Trophoblast cell (in vitro differentiated cells and primary cell): Measurements from ENCODE around the gene NUB1.

Source experiments
- DNase-seq, 2 donors: peaks; one replicate each; pipeline ENCODE4 v3.0.0-alpha.2; 2016
- H2AFZ ChIP-seq: 2 replicates; pipeline ENCODE4 v1.6.1; 2013; ENCODE audit warnings: low read length, moderate library complexity, mild to moderate bottlenecking; ENCODE audit not compliant: insufficient read depth, poor library complexity
- H2AK5ac ChIP-seq: 2 replicates; pipeline ENCODE4 v1.6.1; 2013; ENCODE audit warnings: mild to moderate bottlenecking, low read length
- H2BK120ac ChIP-seq: 2 replicates; pipeline ENCODE4 v1.6.1; 2013; ENCODE audit warnings: low read length, mild to moderate bottlenecking, moderate library complexity; ENCODE audit not compliant: insufficient read depth, poor library complexity
- H2BK12ac ChIP-seq: 2 replicates; pipeline ENCODE4 v1.6.1; 2013; ENCODE audit warnings: mild to moderate bottlenecking, low read length, moderate library complexity
- H2BK5ac ChIP-seq: 2 replicates; pipeline ENCODE4 v1.6.1; 2013; ENCODE audit warnings: low read length, low read depth, moderate library complexity, mild to moderate bottlenecking; ENCODE audit not compliant: poor library complexity
- H3K14ac ChIP-seq: 2 replicates; pipeline ENCODE4 v1.6.1; 2013; ENCODE audit warnings: mild to moderate bottlenecking, low read length
- H3K18ac ChIP-seq: 2 replicates; pipeline ENCODE4 v1.6.1; 2013; ENCODE audit warnings: mild to moderate bottlenecking, low read length
- H3K23ac ChIP-seq: 2 replicates; pipeline ENCODE4 v1.6.1; 2013; ENCODE audit warnings: low read length
- H3K27ac ChIP-seq: 2 replicates; pipeline ENCODE4 v1.5.1; 2013; ENCODE audit warnings: low read depth, mild to moderate bottlenecking, inconsistent platforms, low read length, moderate library complexity
- H3K27me3 ChIP-seq: 2 replicates; pipeline ENCODE4 v1.6.1; 2013; ENCODE audit warnings: inconsistent platforms, mild to moderate bottlenecking, low read length, moderate library complexity; ENCODE audit not compliant: insufficient read depth
- H3K36me3 ChIP-seq, 2 experiments: 1 replicate in 1 of 2; 2 replicates in 1 of 2; pipeline ENCODE4 v1.6.1; 2013; ENCODE audit warnings: low read length in 2 of 2, mild to moderate bottlenecking in 2 of 2, moderate library complexity in 1 of 2; ENCODE audit not compliant: insufficient read depth in 2 of 2, control insufficient read depth in 1 of 2
- H3K4ac ChIP-seq: 2 replicates; pipeline ENCODE4 v1.6.1; 2013; ENCODE audit warnings: low read depth, mild to moderate bottlenecking, low read length, moderate library complexity
- H3K4me1 ChIP-seq, 2 experiments: 1 replicate in 1 of 2; 2 replicates in 1 of 2; pipeline ENCODE4 v1.6.1; 2013; ENCODE audit warnings: low read length in 2 of 2, mild to moderate bottlenecking in 2 of 2, moderate library complexity in 1 of 2; ENCODE audit not compliant: insufficient read depth in 2 of 2, control insufficient read depth in 1 of 2
- H3K4me2 ChIP-seq: 2 replicates; pipeline ENCODE4 v1.6.1; 2013; ENCODE audit warnings: inconsistent platforms, mild to moderate bottlenecking, low read length, moderate library complexity
- H3K4me3 ChIP-seq: 2 replicates; pipeline ENCODE4 v1.5.1; 2013; ENCODE audit warnings: mild to moderate bottlenecking, low read depth, low read length, inconsistent platforms
- H3K79me1 ChIP-seq: one replicate; pipeline ENCODE4 v1.6.1; 2013; ENCODE audit warnings: low read length
- H3K79me2 ChIP-seq: 2 replicates; pipeline ENCODE4 v1.6.1; 2013; ENCODE audit warnings: low read length, mild to moderate bottlenecking; ENCODE audit not compliant: control insufficient read depth, insufficient read depth, poor library complexity
- H3K9ac ChIP-seq: 2 replicates; pipeline ENCODE4 v1.6.1; 2013; ENCODE audit warnings: mild to moderate bottlenecking, low read length
- H3K9me3 ChIP-seq: 2 replicates; pipeline ENCODE4 v1.6.1; 2013; ENCODE audit warnings: low read depth, mild to moderate bottlenecking, control low read depth, inconsistent platforms, low read length; ENCODE audit not compliant: insufficient read depth
- H4K12ac ChIP-seq: 2 replicates; pipeline ENCODE4 v1.6.1; 2013; ENCODE audit warnings: low read depth, mild to moderate bottlenecking, low read length, moderate library complexity
- H4K8ac ChIP-seq: 2 replicates; pipeline ENCODE4 v1.6.1; 2013; ENCODE audit warnings: low read depth, mild to moderate bottlenecking, low read length, moderate library complexity
- H4K91ac ChIP-seq: one replicate; pipeline ENCODE4 v1.6.1; 2013; ENCODE audit warnings: low read depth, mild to moderate bottlenecking, low read length, moderate library complexity
- WGBS: extraction: QIAGEN DNeasy Blood & Tissue Kit; methylation state at CpG from one replicate; pipeline ENCODE4 v1.1.7; 2013; ENCODE audit warnings: missing lambda C conversion rate; ENCODE audit not compliant: insufficient read length, insufficient coverage; ENCODE audit errors: extremely low coverage; 5-methylcytosine and 5-hydroxymethylcytosine counted together

NUB1 gene

GRCh38 chr7:151404216-151405011 is 62.8 kb downstream of the NUB1 start:
- Histone ChIP-seq H4K91ac (no peak overlapping the region), H3K79me2 (peaks cover 3% of the 10 kb centered on the region), H4K8ac (no peak overlapping the region), H2AK5ac (no peak overlapping the region), H3K9me3 (no peaks in the 10 kb centered on the region), H3K14ac (no peak overlapping the region), H2BK12ac (no peak overlapping the region), H3K4ac (no peak overlapping the region), H3K36me3 (peaks cover 0 to 4% of the 10 kb centered on the region in 2 experiments), H3K23ac (no peak overlapping the region), H3K4me2 (no peak overlapping the region), H3K18ac (no peak overlapping the region), H3K79me1 (peaks cover under 1% of the 10 kb centered on the region), H3K9ac (no peak overlapping the region), H2BK5ac (no peak overlapping the region), H3K4me3 (no peak overlapping the region), H2BK120ac (no peak overlapping the region), H3K27ac (no peak overlapping the region), H3K27me3 (no peaks in the 10 kb centered on the region), H4K12ac (no peak overlapping the region), H3K4me1 (peaks cover 17 to 18% of the 10 kb centered on the region in 2 experiments), H2AFZ (no peak overlapping the region)
- peak in 1 of 2 donors; percentile 66 for DNase-seq
- WGBS: no CpG with 5 or more reads among the region's 18 CpGs

GRCh38 chr7:151405056-151405455 is 63.4 kb downstream of the NUB1 start:
- no peak overlapping the region for H3K23ac ChIP-seq
- H2BK5ac ChIP-seq: no peak overlapping the region
- H3K36me3 ChIP-seq: peaks cover 0 to 4% of the 10 kb centered on the region in 2 experiments
- no peak overlapping the region for H4K12ac ChIP-seq
- H3K27me3 ChIP-seq: no peaks in the 10 kb centered on the region
- no peak overlapping the region for H2BK12ac ChIP-seq
- H4K91ac ChIP-seq: no peak overlapping the region
- peaks cover 20 to 21% of the 10 kb centered on the region in 2 experiments for H3K4me1 ChIP-seq
- no peak overlapping the region for H3K27ac ChIP-seq
- WGBS: no CpG with 5 or more reads among the region's 9 CpGs
- H4K8ac ChIP-seq: no peak overlapping the region
- no peak overlapping the region for H3K4me3 ChIP-seq
- H3K4ac ChIP-seq: no peak overlapping the region
- DNase-seq: no peak
- no peak overlapping the region for H2BK120ac ChIP-seq
- H3K14ac ChIP-seq: no peak overlapping the region
- H3K79me1 ChIP-seq: peaks cover 6% of the 10 kb centered on the region
- no peaks in the 10 kb centered on the region for H3K9me3 ChIP-seq
- H3K4me2 ChIP-seq: no peak overlapping the region
- no peak overlapping the region for H2AFZ ChIP-seq
- H3K9ac ChIP-seq: no peak overlapping the region
- H2AK5ac ChIP-seq: no peak overlapping the region
- H3K18ac ChIP-seq: no peak overlapping the region
- H3K79me2 ChIP-seq: peaks cover 8% of the 10 kb centered on the region

- Histone ChIP-seq H3K27me3 (no peaks in the 10 kb centered on the region), H3K23ac (no peak overlapping the region), H2AK5ac (no peak overlapping the region), H3K14ac (no peak overlapping the region), H2AFZ (no peak overlapping the region), H4K8ac (no peak overlapping the region), H4K12ac (no peak overlapping the region), H3K9me3 (no peaks in the 10 kb centered on the region), H3K18ac (no peak overlapping the region), H3K4me3 (no peak overlapping the region), H2BK120ac (no peak overlapping the region), H2BK5ac (no peak overlapping the region), H2BK12ac (no peak overlapping the region), H3K79me1 (peaks cover 11% of the 10 kb centered on the region), H3K27ac (no peak overlapping the region), H3K4me2 (no peak overlapping the region), H3K4me1 (peaks cover 20 to 21% of the 10 kb centered on the region in 2 experiments), H4K91ac (no peak overlapping the region), H3K9ac (no peak overlapping the region), H3K36me3 (peaks cover 0 to 4% of the 10 kb centered on the region in 2 experiments), H3K4ac (no peak overlapping the region), H3K79me2 (peaks cover 12% of the 10 kb centered on the region)
- no CpG with 5 or more reads among the region's 10 CpGs for WGBS
- DNase-seq: no peak
Observed at GRCh38 chr7:151405588-151405987, 64.0 kb downstream of the NUB1 start.

GRCh38 chr7:151406051-151406875 is 64.7 kb downstream of the NUB1 start:
- H3K79me1 ChIP-seq: peaks cover 11% of the 10 kb centered on the region
- no peak overlapping the region for H2BK120ac ChIP-seq
- H3K27me3 ChIP-seq: no peaks in the 10 kb centered on the region
- H3K18ac ChIP-seq: no peak overlapping the region
- H2AK5ac ChIP-seq: no peak overlapping the region
- no CpG with 5 or more reads among the region's 24 CpGs for WGBS
- peaks cover 0 to 4% of the 10 kb centered on the region in 2 experiments for H3K36me3 ChIP-seq
- H3K9ac ChIP-seq: no peak overlapping the region
- no peak for DNase-seq
- H3K4me2 ChIP-seq: no peak overlapping the region
- no peak overlapping the region for H3K23ac ChIP-seq
- H3K27ac ChIP-seq: no peak overlapping the region
- no peaks in the 10 kb centered on the region for H3K9me3 ChIP-seq
- peaks cover 12% of the 10 kb centered on the region for H3K79me2 ChIP-seq
- no peak overlapping the region for H3K14ac ChIP-seq
- H2BK12ac ChIP-seq: no peak overlapping the region
- no peak overlapping the region for H2BK5ac ChIP-seq
- peaks cover 20 to 24% of the 10 kb centered on the region in 2 experiments for H3K4me1 ChIP-seq
- H3K4me3 ChIP-seq: no peak overlapping the region
- H4K91ac ChIP-seq: no peak overlapping the region
- no peak overlapping the region for H3K4ac ChIP-seq
- no peak overlapping the region for H4K12ac ChIP-seq
- H2AFZ ChIP-seq: no peak overlapping the region
- H4K8ac ChIP-seq: no peak overlapping the region
